SU-DHL-6 (cell line): Measurements from ENCODE around the gene GJA9.

Source experiments
- H2AFZ ChIP-seq: fragments of 200-600 bp; sonication (generic); 2 replicates; pipeline ENCODE4 v1.6.1; 2014; ENCODE audit warnings: low read depth, mild to moderate bottlenecking, moderate library complexity, mixed read lengths, antibody characterized with exemption, low read length; ENCODE audit not compliant: severe bottlenecking
- H3F3A ChIP-seq: fragments of 200-600 bp; shearing (Covaris generic); 2 replicates; pipeline ENCODE4 v1.6.0; 2016; ENCODE audit warnings: antibody characterized with exemption, mild to moderate bottlenecking; ENCODE audit not compliant: insufficient read depth
- H3K27ac ChIP-seq: fragments of 200-600 bp; sonication (generic); 2 replicates; pipeline ENCODE4 v1.5.1; 2016; ENCODE audit warnings: low read depth, mild to moderate bottlenecking, low read length, moderate library complexity, mixed read lengths
- H3K27me3 ChIP-seq: fragments of 200-600 bp; sonication (generic), shearing (Covaris generic); 2 replicates; pipeline ENCODE4 v1.6.0; 2014; ENCODE audit warnings: mild to moderate bottlenecking, low read length
- H3K36me3 ChIP-seq: fragments of 200-600 bp; sonication (generic); 2 replicates; pipeline ENCODE4 v1.6.1; 2014; ENCODE audit warnings: mild to moderate bottlenecking, low read length, mixed read lengths
- H3K4me2 ChIP-seq: fragments of 300-600, 200-600 bp; shearing (Covaris generic), sonication (generic); 2 replicates; pipeline ENCODE4 v1.6.0; 2014; ENCODE audit warnings: low read length, low read depth, mild to moderate bottlenecking; ENCODE audit not compliant: poor library complexity, severe bottlenecking
- H3K4me3 ChIP-seq: fragments of 200-600 bp; sonication (generic); 2 replicates; pipeline ENCODE4 v1.5.1; 2014; ENCODE audit warnings: antibody characterized with exemption, low read length, mild to moderate bottlenecking, mixed read lengths; ENCODE audit not compliant: insufficient read depth, poor library complexity, severe bottlenecking
- H3K79me2 ChIP-seq: fragments of 200-600 bp; sonication (generic); 2 replicates; pipeline ENCODE4 v1.6.1; 2014; ENCODE audit warnings: mild to moderate bottlenecking, low read length, moderate library complexity; ENCODE audit not compliant: insufficient read depth
- H3K9ac ChIP-seq: fragments of 200-600 bp; sonication (generic); 2 replicates; pipeline ENCODE4 v1.7.0; 2014; ENCODE audit warnings: mild to moderate bottlenecking, low read length
- H3K9me2 ChIP-seq: fragments of 200-600 bp; sonication (generic); replicated peaks from 2 replicates; pipeline ENCODE4 v1.6.1; 2014; ENCODE audit warnings: low read length; ENCODE audit not compliant: insufficient read depth
- H3K9me3 ChIP-seq: fragments of 200-600 bp; sonication (generic); 2 replicates; pipeline ENCODE4 v1.6.1; 2014; ENCODE audit warnings: low read length, mixed read lengths; ENCODE audit not compliant: insufficient read depth
- H4K20me1 ChIP-seq: fragments of 200-600 bp; sonication (generic); 2 replicates; pipeline ENCODE4 v1.6.1; 2014; ENCODE audit warnings: low read depth, mild to moderate bottlenecking, antibody characterized with exemption, low read length, moderate library complexity, mixed read lengths
- CTCF ChIP-seq: fragments of 200-600 bp; sonication (generic); IDR thresholded peaks from one replicate; pipeline ENCODE4 v1.5.1; 2017; ENCODE audit warnings: antibody characterized with exemption, mild to moderate bottlenecking, low read length, moderate library complexity; ENCODE audit not compliant: insufficient read depth, poor library complexity, severe bottlenecking
- EZH2phosphoT487 ChIP-seq: fragments of 200-600 bp; sonication (generic), shearing (Covaris generic); conservative IDR thresholded peaks from 2 replicates; pipeline ENCODE4 v1.6.1; 2018; ENCODE audit warnings: mild to moderate bottlenecking, antibody characterized with exemption, low read length, moderate library complexity, mixed read lengths

The GJA9 gene

DNA sequence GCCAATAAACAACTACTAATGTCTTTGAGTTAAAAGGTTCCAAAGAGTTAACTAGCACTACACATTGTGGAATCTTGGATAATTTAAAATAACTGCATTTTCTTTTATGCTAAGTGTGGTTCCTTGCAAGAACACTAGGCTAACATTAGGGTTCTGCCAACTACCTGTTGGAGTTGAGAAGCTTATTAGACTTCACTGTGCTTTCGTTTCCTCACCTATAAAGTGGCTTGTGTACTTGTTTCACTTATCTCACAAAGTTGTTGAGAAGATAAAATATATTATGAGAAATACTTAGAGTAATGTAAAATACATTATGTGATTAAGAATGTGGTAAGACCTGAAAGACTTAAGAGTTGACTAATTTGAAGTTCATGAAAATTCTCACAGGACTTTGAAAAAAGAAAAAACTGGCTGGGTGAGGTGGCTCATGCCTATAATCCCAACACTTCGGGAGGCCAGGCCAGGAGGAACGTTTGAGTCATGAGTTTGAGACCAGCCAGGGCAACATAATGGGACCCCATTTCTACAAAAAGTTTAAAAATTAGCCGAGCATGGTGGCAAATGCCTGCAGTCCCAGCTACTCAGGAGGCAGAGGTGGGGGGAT, 16.2 kb downstream of the GJA9 start:
- H3K9me2 ChIP-seq = no peaks in the 10 kb centered on the region
- no peaks in the 10 kb centered on the region for H3K9me3 ChIP-seq
- peaks cover 26% of the 10 kb centered on the region; the same call in 1 of the 2 replicates for H3K79me2 ChIP-seq
- no peak for TF ChIP-seq CTCF
- TF ChIP-seq EZH2phosphoT487 = no peak
- H3K4me3 ChIP-seq = no peak overlapping the region
- H3K27me3 ChIP-seq = no peaks in the 10 kb centered on the region
- no peak overlapping the region for H3K4me2 ChIP-seq
- peaks cover 8% of the 10 kb centered on the region; the same call in 1 of the 2 replicates for H3K36me3 ChIP-seq
- 0 out of 2 replicates have a peak, but pooled peaks cover 3% of the 10 kb centered on the region for H3F3A ChIP-seq
- no peak overlapping the region for H2AFZ ChIP-seq
- H3K27ac ChIP-seq = no peak overlapping the region
- no peaks in the 10 kb centered on the region; the same call in 1 of the 2 replicates for H4K20me1 ChIP-seq
- H3K9ac ChIP-seq = no peak overlapping the region

DNA sequence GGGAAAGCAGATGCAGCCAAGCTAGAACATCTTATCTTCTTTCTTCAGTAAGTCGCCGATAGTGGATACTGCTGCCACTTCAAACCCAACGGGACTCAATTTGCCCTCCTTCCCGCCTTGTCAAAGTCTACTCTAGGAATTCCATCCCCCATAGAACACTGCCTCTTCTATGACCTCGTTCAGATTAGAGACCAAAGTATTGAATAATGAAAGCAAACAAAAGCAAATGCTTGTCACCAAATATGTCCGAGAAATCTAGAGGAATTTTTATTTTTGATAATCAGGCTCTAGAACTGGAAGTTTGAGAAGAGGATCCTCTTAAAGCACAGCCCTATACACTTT, 21.0 kb downstream of the GJA9 start:
- Histone ChIP-seq H3K9me2 (no peaks in the 10 kb centered on the region), H3K9ac (peak overlapping the region; percentile 67), H3K4me2 (peak overlapping the region; percentile 69), H3K4me3 (peak overlapping the region; percentile 74), H3K79me2 (peaks cover 20% of the 10 kb centered on the region), H2AFZ (peak overlapping the region; percentile 80), H3K9me3 (no peaks in the 10 kb centered on the region), H3K27ac (no peak overlapping the region), H3K36me3 (peaks cover 8% of the 10 kb centered on the region; the same call in 1 of the 2 replicates), H3K27me3 (no peaks in the 10 kb centered on the region), H4K20me1 (no peaks in the 10 kb centered on the region), H3F3A (0 out of 2 replicates have a peak, but pooled peaks cover 3% of the 10 kb centered on the region)
- no peak for TF ChIP-seq CTCF
- TF ChIP-seq EZH2phosphoT487 = no peak

- peak within 1 kb of the TSS; percentile 80 for H2AFZ ChIP-seq
- TF ChIP-seq EZH2phosphoT487 (no peak), CTCF (no peak)
- peak within 1 kb of the TSS; percentile 68 for H3K9ac ChIP-seq
- no peaks in the 10 kb centered on the region for H4K20me1 ChIP-seq
- no peaks in the 10 kb centered on the region for H3K9me2 ChIP-seq
- no peaks in the 10 kb centered on the region for H3K27me3 ChIP-seq
- H3K79me2 ChIP-seq = peaks cover 20% of the 10 kb centered on the region
- 0 out of 2 replicates have a peak, but pooled peaks cover 3% of the 10 kb centered on the region for H3F3A ChIP-seq
- peak within 1 kb of the TSS; percentile 95 for H3K4me2 ChIP-seq
- peak within 1 kb of the TSS; percentile 87 for H3K4me3 ChIP-seq
- peaks cover 7% of the 10 kb centered on the region; the same call in 1 of the 2 replicates for H3K36me3 ChIP-seq
- peak within 1 kb of the TSS; percentile 32 for H3K27ac ChIP-seq
- H3K9me3 ChIP-seq = no peaks in the 10 kb centered on the region
These were observed 21.6 kb downstream of the GJA9 start, which contains the start of gene RRAGC for GRCh38 chr1:38859561-38860453. Gene RRAGC (minus strand): TSS chr1:38859772. CDS start chr1:38859646, 126 bp downstream.
